HEK293T (cell line): ENCODE measurements around the gene IL3.
"Not testable (repeated sequence)": the region's sequence is repeated elsewhere in the genome, so short reads cannot be mapped to it uniquely, and the experiment has no call there.

Source experiments
- CTCF ChIA-PET: fragments of 350-600 bp; formaldehyde crosslinking; extraction: SDS; loops from one replicate; lab custom pipeline; 2021; ENCODE audit warnings: antibody characterized with exemption, inconsistent platforms; lab: Yijun Ruan, JAX
- POLR2A ChIA-PET: fragments of 350-600 bp; formaldehyde crosslinking; extraction: SDS; loops from one replicate; lab custom pipeline; 2020; ENCODE audit warnings: antibody characterized with exemption, inconsistent platforms; lab: Yijun Ruan, JAX
- DNase-seq: peaks from one replicate; pipeline ENCODE4 v3.0.0; 2012; ENCODE audit warnings: mixed read lengths; ENCODE audit errors: extremely low spot score
- ARNT ChIP-seq: fragments of 450-650 bp; IDR thresholded peaks from 2 replicates; pipeline ENCODE4 v1.6.1; 2017; ENCODE audit warnings: mild to moderate bottlenecking
- BHLHE40 ChIP-seq: fragments of 450-650 bp; IDR thresholded peaks from 2 replicates; pipeline ENCODE4 v1.6.1; 2016; ENCODE audit warnings: mild to moderate bottlenecking, moderate library complexity, borderline replicate concordance
- CTBP1 ChIP-seq: fragments of 450-650 bp; IDR thresholded peaks from 2 replicates; pipeline ENCODE4 v1.6.1; 2016; ENCODE audit warnings: borderline replicate concordance
- ELF4 ChIP-seq: fragments of 450-650 bp; IDR thresholded peaks from 2 replicates; pipeline ENCODE4 v1.6.1; 2017; ENCODE audit warnings: antibody characterized with exemption
- FOXA1 ChIP-seq: fragments of 450-650 bp; IDR thresholded peaks from 2 replicates; pipeline ENCODE4 v1.6.1; 2016; ENCODE audit warnings: mild to moderate bottlenecking
- FOXK2 ChIP-seq: fragments of 450-650 bp; IDR thresholded peaks from 2 replicates; pipeline ENCODE4 v1.6.1; 2016; ENCODE audit warnings: mild to moderate bottlenecking
- FOXM1 ChIP-seq: fragments of 450-650 bp; IDR thresholded peaks from 2 replicates; pipeline ENCODE4 v1.6.1; 2017; ENCODE audit warnings: mild to moderate bottlenecking, borderline replicate concordance
- HDGF ChIP-seq: fragments of 450-650 bp; IDR thresholded peaks from 2 replicates; pipeline ENCODE4 v1.6.1; 2017; ENCODE audit warnings: antibody characterized with exemption, borderline replicate concordance
- L3MBTL2 ChIP-seq: fragments of 450-650 bp; conservative IDR thresholded peaks from 2 replicates; pipeline ENCODE4 v1.6.1; 2016; ENCODE audit warnings: mild to moderate bottlenecking
- LEF1 ChIP-seq: fragments of 450-650 bp; IDR thresholded peaks from 2 replicates; pipeline ENCODE4 v1.6.1; 2017; ENCODE audit warnings: mild to moderate bottlenecking, borderline replicate concordance
- NFRKB ChIP-seq: fragments of 450-650 bp; IDR thresholded peaks from 2 replicates; pipeline ENCODE4 v1.6.1; 2016; ENCODE audit warnings: mild to moderate bottlenecking, moderate library complexity
- SP1 ChIP-seq: fragments of 450-650 bp; IDR thresholded peaks from 2 replicates; pipeline ENCODE4 v1.6.1; 2017
- SUZ12 ChIP-seq: fragments of 450-650 bp; IDR thresholded peaks from 2 replicates; pipeline ENCODE4 v1.6.1; 2016; ENCODE audit warnings: mild to moderate bottlenecking
- TARDBP ChIP-seq: fragments of 450-650 bp; IDR thresholded peaks from 2 replicates; pipeline ENCODE4 v1.6.1; 2016
- ZNF384 ChIP-seq: fragments of 450-650 bp; IDR thresholded peaks from 2 replicates; pipeline ENCODE4 v1.6.1; 2016
- TF ChIP-seq, protein P1 (sequence below): fragments of 450-650 bp; IDR thresholded peaks from 2 replicates; pipeline ENCODE4 v1.6.1; 2016

IL3 gene

GRCh38 chr5:132103332-132103951 lies 43.0 kb downstream of the IL3 start:
- ChIA-PET CTCF (no interaction called here), POLR2A (no interaction called here)
- DNase-seq, result no peak
- TF ChIP-seq HDGF, result no peak
- no peak for TF ChIP-seq ARNT
- no peak for TF ChIP-seq SUZ12
- TF ChIP-seq CTBP1, result no peak
- no peak for TF ChIP-seq ELF4
- TF ChIP-seq BHLHE40, result no peak
- no peak for TF ChIP-seq SP1
- no peak for TF ChIP-seq FOXM1
- TF ChIP-seq, protein P1, sequence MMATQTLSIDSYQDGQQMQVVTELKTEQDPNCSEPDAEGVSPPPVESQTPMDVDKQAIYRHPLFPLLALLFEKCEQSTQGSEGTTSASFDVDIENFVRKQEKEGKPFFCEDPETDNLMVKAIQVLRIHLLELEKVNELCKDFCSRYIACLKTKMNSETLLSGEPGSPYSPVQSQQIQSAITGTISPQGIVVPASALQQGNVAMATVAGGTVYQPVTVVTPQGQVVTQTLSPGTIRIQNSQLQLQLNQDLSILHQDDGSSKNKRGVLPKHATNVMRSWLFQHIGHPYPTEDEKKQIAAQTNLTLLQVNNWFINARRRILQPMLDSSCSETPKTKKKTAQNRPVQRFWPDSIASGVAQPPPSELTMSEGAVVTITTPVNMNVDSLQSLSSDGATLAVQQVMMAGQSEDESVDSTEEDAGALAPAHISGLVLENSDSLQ, result no peak
- no peak for TF ChIP-seq TARDBP
- TF ChIP-seq L3MBTL2, result no peak
- TF ChIP-seq FOXA1, result no peak
- TF ChIP-seq LEF1, result no peak
- no peak for TF ChIP-seq ZNF384
- TF ChIP-seq NFRKB, result no peak
- no peak for TF ChIP-seq FOXK2

DNA sequence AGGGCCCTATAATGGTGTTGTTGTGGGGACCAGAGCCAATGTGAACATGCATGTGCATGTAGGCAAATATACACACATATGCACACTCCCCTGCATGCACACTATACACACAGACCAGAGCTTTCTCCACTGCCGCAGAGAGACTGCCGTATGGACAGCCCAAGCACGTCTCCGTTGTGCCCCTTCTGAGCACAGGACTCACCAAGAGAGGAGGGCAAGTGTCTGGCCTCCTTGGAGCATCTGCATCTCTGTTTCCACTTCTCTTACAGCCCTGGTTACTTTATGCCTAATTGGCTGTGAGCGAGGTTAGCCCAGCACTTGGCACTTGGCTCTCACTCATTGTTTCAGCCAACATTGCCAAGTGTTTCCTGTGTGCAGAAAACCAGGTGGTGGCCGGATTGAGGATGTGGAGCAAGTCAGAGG lies 43.5 kb downstream of the IL3 start:
- ChIA-PET POLR2A (no interaction called here), CTCF (no interaction called here)
- DNase-seq, result no peak
- no peak for TF ChIP-seq SP1
- TF ChIP-seq FOXM1, result no peak
- no peak for TF ChIP-seq CTBP1
- TF ChIP-seq ARNT, result no peak
- no peak for TF ChIP-seq NFRKB
- TF ChIP-seq FOXK2, result no peak
- TF ChIP-seq SUZ12, result no peak
- TF ChIP-seq, protein P1, result no peak
- TF ChIP-seq BHLHE40, result no peak

DNA sequence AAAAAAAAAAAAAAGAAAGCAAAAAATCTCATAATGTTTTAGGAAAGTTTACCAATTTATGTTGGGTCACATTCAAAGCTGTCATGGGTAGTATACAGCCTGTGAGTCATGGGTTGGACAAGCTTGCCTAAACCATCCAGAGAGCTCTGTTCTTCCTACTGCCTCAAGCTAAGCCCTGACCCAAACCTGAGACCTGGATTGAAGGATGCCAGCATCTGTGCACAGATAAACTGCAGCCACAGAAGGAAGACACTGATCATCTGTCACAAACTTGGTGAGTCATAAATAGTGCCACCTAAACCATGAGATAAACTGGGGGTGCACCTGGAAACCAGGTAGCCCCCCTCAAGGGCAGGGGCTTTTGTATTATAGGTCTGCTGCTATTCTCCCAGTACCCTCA lies 44.1 kb downstream of the IL3 start:
- ChIA-PET CTCF (no interaction called here), POLR2A (no interaction called here)
- TF ChIP-seq BHLHE40 (no peak), SP1 (no peak), ZNF384 (no peak), FOXM1 (no peak)
- no peak for DNase-seq

- ChIA-PET CTCF (no interaction called here), POLR2A (no interaction called here)
- TF ChIP-seq FOXM1, result no peak
- TF ChIP-seq FOXA1, result no peak
- TF ChIP-seq SP1, result no peak
- no peak for TF ChIP-seq L3MBTL2
- no peak for TF ChIP-seq HDGF
- no peak for TF ChIP-seq FOXK2
- no peak for TF ChIP-seq NFRKB
- TF ChIP-seq, protein P1, result no peak
- no peak for TF ChIP-seq ELF4
- no peak for TF ChIP-seq ZNF384
- no peak for TF ChIP-seq ARNT
- no peak for TF ChIP-seq SUZ12
- no peak for TF ChIP-seq LEF1
- TF ChIP-seq CTBP1, result no peak
- no peak for DNase-seq
Observed at GRCh38 chr5:132105688-132106087, 45.2 kb downstream of the IL3 start.

DNA sequence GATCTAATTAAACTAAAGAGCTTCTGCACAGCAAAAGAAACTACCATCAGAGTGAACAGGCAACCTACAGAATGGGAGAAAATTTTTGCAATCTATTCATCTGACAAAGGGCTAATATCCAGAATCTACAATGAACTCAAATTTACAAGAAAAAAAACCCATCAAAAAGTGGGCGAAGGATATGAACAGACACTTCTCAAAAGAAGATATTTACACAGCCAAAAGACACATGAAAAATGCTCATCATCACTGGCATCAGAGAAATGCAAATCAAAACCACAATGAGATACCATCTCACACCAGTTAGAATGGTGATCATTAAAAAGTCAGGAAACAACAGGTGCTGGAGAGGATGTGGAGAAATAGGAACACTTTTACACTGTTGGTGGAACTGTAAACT lies 48.0 kb downstream of the IL3 start:
- CTCF ChIA-PET, POLR2A ChIA-PET, DNase-seq: not testable (repeated sequence)

GRCh38 chr5:132108957-132109356 lies 48.5 kb downstream of the IL3 start:
- CTCF ChIA-PET, DNase-seq, POLR2A ChIA-PET: not testable (repeated sequence)

GRCh38 chr5:132109494-132110053 lies 49.1 kb downstream of the IL3 start:
- TF ChIP-seq SP1, result no peak
- TF ChIP-seq, protein P1, result no peak
- no peak for TF ChIP-seq ELF4
- no peak for TF ChIP-seq BHLHE40
- no peak for TF ChIP-seq HDGF
- no peak for TF ChIP-seq L3MBTL2
- TF ChIP-seq ARNT, result no peak
- no peak for DNase-seq
- POLR2A ChIA-PET, result no interaction called here
- CTCF ChIA-PET, result no interaction called here
